SK-N-SH treated with all-trans-retinoic acid at 6 μM for 48 hours (cell line): Measurements from ENCODE around the gene POLD1.

Experiments used
- ARNTL ChIP-seq: fragments of 450-650 bp; formaldehyde crosslinking; IDR thresholded peaks from 2 replicates; pipeline ENCODE4 v1.5.0; 2020; ENCODE audit warnings: low read depth, mild to moderate bottlenecking, moderate library complexity, borderline replicate concordance
- BACH2 ChIP-seq: fragments of 250-450 bp; sonication (Bioruptor Pico); IDR thresholded peaks from 2 replicates; pipeline ENCODE4 v1.9.0; 2021; ENCODE audit warnings: mild to moderate bottlenecking, borderline replicate concordance
- ESRRG ChIP-seq: fragments of 250-450 bp; sonication (Bioruptor Pico); IDR thresholded peaks from 2 replicates; pipeline ENCODE4 v1.6.1; 2021; ENCODE audit warnings: mild to moderate bottlenecking
- GLIS3 ChIP-seq: fragments of 250-450 bp; sonication (Bioruptor Pico); IDR thresholded peaks from 2 replicates; pipeline ENCODE4 v1.5.0; 2020; ENCODE audit warnings: mild to moderate bottlenecking, moderate library complexity
- PATZ1 ChIP-seq: fragments of 250-450 bp; sonication (Bioruptor Pico); IDR thresholded peaks from 2 replicates; pipeline ENCODE4 v1.8.0; 2020; ENCODE audit warnings: mild to moderate bottlenecking, moderate library complexity, borderline replicate concordance
- POU6F1 ChIP-seq: fragments of 250-450 bp; sonication (Bioruptor Pico); IDR thresholded peaks from 2 replicates; pipeline ENCODE4 v1.8.0; 2021; ENCODE audit warnings: low read depth, mild to moderate bottlenecking, moderate library complexity, borderline replicate concordance
- SNAI2 ChIP-seq: fragments of 250-450 bp; sonication (Bioruptor Pico); IDR thresholded peaks from 2 replicates; pipeline ENCODE4 v1.5.0; 2020; ENCODE audit warnings: mild to moderate bottlenecking, moderate library complexity
- TOX ChIP-seq: fragments of 250-450 bp; sonication (Bioruptor Pico); IDR thresholded peaks from 2 replicates; pipeline ENCODE4 v1.8.0; 2021; ENCODE audit warnings: mild to moderate bottlenecking, moderate library complexity, borderline replicate concordance
- TSHZ2 ChIP-seq: fragments of 250-450 bp; sonication (Bioruptor Pico); IDR thresholded peaks from 2 replicates; pipeline ENCODE4 v1.5.0; 2020; ENCODE audit warnings: mild to moderate bottlenecking, moderate library complexity
- ZFP3 ChIP-seq: fragments of 250-450 bp; sonication (Bioruptor Pico); IDR thresholded peaks from 2 replicates; pipeline ENCODE4 v1.5.0; 2020; ENCODE audit warnings: mild to moderate bottlenecking, moderate library complexity
- ZFP30 ChIP-seq: fragments of 450-650 bp; formaldehyde crosslinking; IDR thresholded peaks from 2 replicates; pipeline ENCODE4 v1.5.0; 2022; ENCODE audit warnings: mild to moderate bottlenecking, moderate library complexity
- ZNF70 ChIP-seq: fragments of 450-650 bp; formaldehyde crosslinking; IDR thresholded peaks from 2 replicates; pipeline ENCODE4 v1.5.0; 2020; ENCODE audit warnings: mild to moderate bottlenecking, moderate library complexity

GRCh38 chr19:50419580-50420035 is 35.5 kb downstream of the POLD1 start:
- TF ChIP-seq ZNF70 (CRISPR knock-in tag) (no peak), PATZ1 (CRISPR knock-in tag) (no peak), TSHZ2 (CRISPR knock-in tag) (no peak), SNAI2 (CRISPR knock-in tag) (no peak), ARNTL (CRISPR knock-in tag) (no peak), TOX (CRISPR knock-in tag) (no peak), GLIS3 (CRISPR knock-in tag) (no peak), ZFP3 (CRISPR knock-in tag) (no peak), ESRRG (no peak), POU6F1 (CRISPR knock-in tag) (no peak), ZFP30 (CRISPR knock-in tag) (no peak), BACH2 (CRISPR knock-in tag) (no peak)
